ENCODE data around the gene BRD2. TPM values are rescaled to one million over a fixed set of nuclear protein-coding genes. Genes with fewer than 3 reads are reported as not detected.

Gene BRD2
- total RNA-seq, 4 donors from 2014 or later: 110 to 152 (median 132) TPM

DNA sequence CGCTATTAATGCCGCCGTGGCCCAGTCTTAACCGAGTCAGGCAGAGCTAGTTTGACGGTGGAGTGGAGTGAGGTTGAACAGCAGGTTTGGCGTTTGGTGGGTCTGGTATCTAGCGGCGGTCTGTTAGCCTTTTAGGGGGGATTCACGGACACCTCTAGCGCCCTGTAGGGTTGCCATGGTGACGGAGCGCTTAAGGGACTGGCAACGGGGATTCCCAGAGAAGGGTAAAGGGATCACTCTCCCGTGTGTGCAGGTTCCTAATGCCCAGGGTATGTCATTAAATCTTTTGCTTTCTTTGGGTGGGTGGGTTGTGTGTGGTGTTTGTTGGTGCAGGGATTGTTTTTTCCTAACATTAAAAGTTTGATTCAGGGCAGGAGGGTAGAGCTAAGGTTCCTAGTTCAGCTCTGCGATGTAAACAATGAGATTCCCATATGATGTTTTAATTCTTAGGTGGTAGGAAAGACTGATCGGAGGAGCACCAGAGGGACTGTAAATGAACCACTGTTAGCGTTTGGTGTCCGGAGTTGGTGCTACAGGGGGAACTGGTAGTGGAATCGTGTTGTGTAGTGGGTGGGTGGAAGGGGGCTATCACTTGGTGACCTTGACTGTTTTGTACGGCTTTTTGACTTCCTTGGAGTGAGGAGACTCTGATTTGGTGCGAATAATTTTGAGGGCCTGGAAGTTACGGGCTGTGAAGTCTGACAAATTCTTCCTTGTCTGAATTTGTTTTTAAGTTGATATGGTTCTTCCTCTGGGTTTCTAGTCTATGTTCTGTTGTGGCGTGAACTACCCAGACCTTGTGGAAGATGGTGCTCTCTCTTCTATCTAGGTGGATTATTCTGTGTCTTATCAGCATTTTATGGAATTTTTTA, 5.0 kb downstream of the BRD2 start:
- TF ChIP-seq CTCF (IDR thresholded peaks at IDR 0.05): no peak
- no peak for TF ChIP-seq POLR2A (IDR thresholded peaks at IDR 0.05)

DNA sequence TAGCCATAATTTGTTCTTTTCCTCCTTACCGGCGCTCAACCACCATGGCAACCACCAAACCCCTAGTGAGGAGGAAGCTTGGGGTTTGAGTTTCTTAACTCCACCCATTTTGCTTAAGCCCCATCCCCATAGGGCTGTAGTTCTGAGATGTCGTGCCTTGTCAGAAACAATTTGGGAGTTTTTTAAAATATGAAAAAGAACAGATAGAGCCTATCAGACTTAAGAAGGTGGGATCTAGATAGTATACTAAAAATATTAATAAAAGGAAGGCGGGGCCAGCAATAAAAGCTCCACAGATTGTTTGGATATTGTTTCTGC, 5.6 kb downstream of the BRD2 start:
- no peak for TF ChIP-seq CTCF (IDR thresholded peaks at IDR 0.05)
- no peak for TF ChIP-seq POLR2A (IDR thresholded peaks at IDR 0.05)
- Histone ChIP-seq H3K27ac (peak overlapping the region; percentile 93 to 100 (median 100)), H3K36me3 (peaks cover 40 to 61% (median 54%) of the 10 kb centered on the region in 3 donors), H3K4me3 (peak overlapping the region; percentile 71 to 92 (median 87)), H3K9me3 (no peaks in the 10 kb centered on the region), H3K4me1 (peaks cover 13 to 51% (median 33%) of the 10 kb centered on the region in 3 donors), H3K27me3 (no peaks in the 10 kb centered on the region)
- DNase-seq: no peak
- WGBS, 2 donors: 0% methylated on average over 4 of the region's 4 CpGs
- intact Hi-C loops (cut with DNase I): no loop called here

More for the DNA sequence above, 5.0 kb downstream of the BRD2 start:
- Histone ChIP-seq H3K4me3 (peak overlapping the region; percentile 71 to 92 (median 87)), H3K4me1 (peaks cover 13 to 45% (median 31%) of the 10 kb centered on the region in 3 donors), H3K27me3 (no peaks in the 10 kb centered on the region), H3K27ac (peak overlapping the region; percentile 93 to 100 (median 100)), H3K36me3 (peaks cover 35 to 55% (median 49%) of the 10 kb centered on the region in 3 donors), H3K9me3 (no peaks in the 10 kb centered on the region)
- DNase-seq: no peak
- intact Hi-C loops (cut with DNase I): no loop called here
- 0 to 1% methylated on average over 16 to 22 of the region's 23 CpGs for WGBS, 2 donors

- Histone ChIP-seq H3K27me3 (no peaks in the 10 kb centered on the region), H3K4me1 (peaks cover 13 to 57% (median 33%) of the 10 kb centered on the region in 3 donors), H3K27ac (peak overlapping the region in 2 of 4 donors; percentile 100), H3K9me3 (no peaks in the 10 kb centered on the region), H3K36me3 (peaks cover 48 to 69% (median 61%) of the 10 kb centered on the region in 3 donors), H3K4me3 (peak overlapping the region; percentile 71 to 92 (median 87))
- 3 to 4% methylated on average over 11 to 12 of the region's 14 CpGs for WGBS, 2 donors
- TF ChIP-seq POLR2A (IDR thresholded peaks at IDR 0.05) (no peak), CTCF (IDR thresholded peaks at IDR 0.05) (peak in 1 of 6 experiments; percentile 8)
- intact Hi-C loops (cut with DNase I): no loop called here
- DNase-seq: no peak
These were observed 6.3 kb downstream of the BRD2 start for GRCh38 chr6:32974541-32975308.

- Histone ChIP-seq H3K4me3 (peak overlapping the region in 2 of 4 donors; percentile 71 to 92), H3K27ac (no peak overlapping the region)
- TF ChIP-seq POLR2A (IDR thresholded peaks at IDR 0.05) (no peak), CTCF (IDR thresholded peaks at IDR 0.05) (no peak)
These were observed 7.5 kb downstream of the BRD2 start for GRCh38 chr6:32975886-32976285.

More at GRCh38 chr6:32975886-32976285, 7.5 kb downstream of the BRD2 start:
- no peaks in the 10 kb centered on the region for H3K27me3 ChIP-seq
- DNase-seq: no peak
- H3K9me3 ChIP-seq: no peaks in the 10 kb centered on the region
- intact Hi-C loops (cut with DNase I): no loop called here
- H3K4me1 ChIP-seq: peaks cover 13 to 67% (median 33%) of the 10 kb centered on the region in 3 donors
- WGBS, 2 donors: 41 to 52% methylated on average over 2 of the region's 2 CpGs
- peaks cover 59 to 80% (median 73%) of the 10 kb centered on the region in 3 donors for H3K36me3 ChIP-seq

Data from esophagus squamous epithelium (tissue), 5 donors.